ENCODE results near the gene UQCC3. TPM values are rescaled to one million over a fixed set of nuclear protein-coding genes. Genes with fewer than 3 reads are reported as not detected.

Gene UQCC3, protein sequence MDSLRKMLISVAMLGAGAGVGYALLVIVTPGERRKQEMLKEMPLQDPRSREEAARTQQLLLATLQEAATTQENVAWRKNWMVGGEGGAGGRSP
- total RNA-seq: 1 to 10 TPM; 5.2 to 8.8 (median 7.1) TPM
- 10 to 100 TPM in 1 of 3 donors, 1 to 10 TPM in 2; 6.4 to 16.5 (median 8.6) TPM for polyA plus RNA-seq
- long read RNA-seq, donor 1, transcript UQCC3-201 (2 exons, 1,947 nt): major isoform, 10 of 14 reads
- long read RNA-seq, donor 1, partial matches to known transcripts: 0 of 14 reads
- long read RNA-seq, donor 1, other reads (novel, unspliced or antisense): 4 of 14 reads
- long read RNA-seq, donor 2, transcript UQCC3-201 (2 exons, 1,947 nt): major isoform, 6 of 10 reads
- long read RNA-seq, donor 2, partial matches to known transcripts: 0 of 10 reads
- long read RNA-seq, donor 2, other reads (novel, unspliced or antisense): 4 of 10 reads

DNA sequence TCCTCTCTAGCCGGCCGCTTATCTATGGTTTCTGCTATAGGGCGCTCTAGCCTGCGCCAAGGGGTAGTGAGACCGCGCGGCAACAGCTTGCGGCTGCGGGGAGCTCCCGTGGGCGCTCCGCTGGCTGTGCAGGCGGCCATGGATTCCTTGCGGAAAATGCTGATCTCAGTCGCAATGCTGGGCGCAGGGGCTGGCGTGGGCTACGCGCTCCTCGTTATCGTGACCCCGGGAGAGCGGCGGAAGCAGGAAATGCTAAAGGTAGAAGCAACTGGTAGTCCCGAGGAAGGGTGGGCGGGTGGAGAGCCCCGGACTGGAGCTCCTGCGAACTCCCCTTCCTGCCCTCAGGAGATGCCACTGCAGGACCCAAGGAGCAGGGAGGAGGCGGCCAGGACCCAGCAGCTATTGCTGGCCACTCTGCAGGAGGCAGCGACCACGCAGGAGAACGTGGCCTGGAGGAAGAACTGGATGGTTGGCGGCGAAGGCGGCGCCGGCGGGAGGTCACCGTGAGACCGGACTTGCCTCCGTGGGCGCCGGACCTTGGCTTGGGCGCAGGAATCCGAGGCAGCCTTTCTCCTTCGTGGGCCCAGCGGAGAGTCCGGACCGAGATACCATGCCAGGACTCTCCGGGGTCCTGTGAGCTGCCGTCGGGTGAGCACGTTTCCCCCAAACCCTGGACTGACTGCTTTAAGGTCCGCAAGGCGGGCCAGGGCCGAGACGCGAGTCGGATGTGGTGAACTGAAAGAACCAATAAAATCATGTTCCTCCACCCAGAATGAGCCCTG, at the start of gene UQCC3, which contains the start of gene LBHD1:
TSS of gene UQCC3 (plus strand) at position 66 of the 782 bp plus-strand sequence. CDS start at position 139, 73 bp downstream.
TSS of gene LBHD1 (minus strand) at position 660 of the 782 bp plus-strand sequence. CDS start 2,236 bp downstream, outside the sequence.
- Histone ChIP-seq H3K27ac (peak within 1 kb of the TSS; percentile 87), H3K9me3 (no peaks in the 10 kb centered on the region), H3K36me3 (ENCODE audit: insufficient read depth in 1 of 2, low read depth in 1 of 2) (peaks cover 9 to 51% of the 10 kb centered on the region in 2 donors), H3K4me1 (peaks cover 43% of the 10 kb centered on the region), H3K27me3 (ENCODE audit: insufficient read depth in 3 of 3, low read length in 2 of 3) (no peaks in the 10 kb centered on the region), H3K4me3 (peak within 1 kb of the TSS; percentile 98)
- no peak for TF ChIP-seq CTCF (IDR thresholded peaks at IDR 0.05)
- WGBS, 3 donors: 0% methylated on average over 58 to 59 of the region's 59 CpGs
- ATAC-seq (peak; percentile 78 to 87 (median 84)), DNase-seq (peak; percentile 74 to 85)
- intact Hi-C loops (cut with DNase I): no loop called here

DNA sequence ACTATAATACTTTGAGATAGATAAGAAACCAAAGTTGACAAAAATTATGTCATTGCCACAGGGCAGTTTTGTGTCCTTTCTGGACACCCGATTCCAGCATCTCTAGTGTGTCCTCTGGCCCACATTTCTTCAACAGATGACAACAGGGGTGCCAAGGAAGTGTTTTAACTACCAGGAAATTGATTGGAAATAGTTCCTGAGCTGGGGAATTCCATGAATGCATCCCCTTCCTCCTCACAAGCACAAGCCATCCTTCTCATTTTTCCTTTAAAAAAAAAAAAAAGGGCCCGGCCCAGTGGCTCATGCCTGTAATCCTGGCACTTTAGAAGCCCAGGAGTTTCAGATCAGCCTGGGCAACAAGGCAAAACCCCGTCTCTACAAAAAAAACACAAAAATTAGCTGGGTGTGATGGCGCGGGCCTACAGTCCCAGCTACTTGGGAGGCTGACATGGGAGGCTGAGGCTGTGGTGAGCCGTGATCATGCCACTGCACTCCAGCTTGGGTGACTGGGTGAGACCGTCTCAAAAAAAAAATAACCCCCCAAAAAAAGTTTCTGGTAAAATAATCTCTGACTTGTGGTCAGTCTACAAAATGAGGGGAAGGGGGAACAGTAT, 48.9 kb upstream of the UQCC3 start:
- WGBS, 3 donors: 56 to 71% (median 66%) methylated on average over 7 of the region's 7 CpGs
- peak overlapping the region; percentile 93 for H3K27ac ChIP-seq
- ATAC-seq (no peak), DNase-seq (no peak)
- peaks cover 21% of the 10 kb centered on the region for H3K4me1 ChIP-seq
- intact Hi-C loops (cut with DNase I): no loop called here
- H3K9me3 ChIP-seq: no peaks in the 10 kb centered on the region
- TF ChIP-seq CTCF (IDR thresholded peaks at IDR 0.05): no peak
- H3K27me3 ChIP-seq (ENCODE audit: insufficient read depth in 3 of 3, low read length in 2 of 3): no peaks in the 10 kb centered on the region
- peaks cover 2 to 39% of the 10 kb centered on the region in 2 donors for H3K36me3 ChIP-seq (ENCODE audit: insufficient read depth in 1 of 2, low read depth in 1 of 2)
- H3K4me3 ChIP-seq: peak overlapping the region; percentile 79

DNA sequence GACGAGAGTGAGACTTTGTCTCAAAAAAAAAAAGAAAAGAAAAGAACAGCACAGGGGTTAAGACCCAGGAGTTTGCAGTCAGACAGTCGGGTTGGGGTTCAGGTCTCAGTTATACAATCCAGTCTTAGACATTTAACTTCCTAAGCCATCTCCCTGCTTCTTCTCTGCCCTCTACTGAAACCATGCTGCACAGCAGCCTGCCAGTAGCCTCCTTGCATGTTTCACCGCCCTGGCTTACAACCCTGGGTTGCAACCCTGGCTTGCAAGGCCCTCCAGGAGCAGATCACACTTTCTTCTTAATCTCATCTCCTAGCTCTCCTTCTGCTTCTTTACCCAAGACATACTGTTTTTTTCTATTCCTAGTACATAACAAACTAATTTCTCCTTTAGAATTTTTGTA, 43.8 kb upstream of the UQCC3 start:
- ATAC-seq: no peak
- TF ChIP-seq CTCF (IDR thresholded peaks at IDR 0.05): no peak
- Histone ChIP-seq H3K36me3 (ENCODE audit: insufficient read depth in 1 of 2, low read depth in 1 of 2) (peaks cover 14 to 78% of the 10 kb centered on the region in 2 donors), H3K27ac (no peak overlapping the region), H3K9me3 (no peaks in the 10 kb centered on the region), H3K4me3 (no peak overlapping the region), H3K27me3 (ENCODE audit: insufficient read depth in 3 of 3, low read length in 2 of 3) (no peaks in the 10 kb centered on the region), H3K4me1 (peaks cover under 1% of the 10 kb centered on the region)
- intact Hi-C loops (cut with DNase I): no loop called here
- 82 to 89% (median 88%) methylated on average over 3 of the region's 3 CpGs for WGBS, 3 donors
- DNase-seq: no peak

- ATAC-seq: no peak
- Histone ChIP-seq H3K9me3 (no peaks in the 10 kb centered on the region), H3K27me3 (ENCODE audit: insufficient read depth in 3 of 3, low read length in 2 of 3) (no peaks in the 10 kb centered on the region), H3K27ac (no peak overlapping the region), H3K4me3 (no peak overlapping the region), H3K36me3 (ENCODE audit: insufficient read depth in 1 of 2, low read depth in 1 of 2) (peaks cover 20 to 100% of the 10 kb centered on the region in 2 donors), H3K4me1 (no peaks in the 10 kb centered on the region)
- whole genome bisulfite sequencing, 3 donors: 78 to 87% (median 81%) methylated on average over 6 of the region's 6 CpGs
- no peak for TF ChIP-seq CTCF (IDR thresholded peaks at IDR 0.05)
- intact Hi-C loops (cut with DNase I): no loop called here
- no peak for DNase-seq
Observed at GRCh38 chr11:62632492-62632891, 39.0 kb upstream of the UQCC3 start.

Measured in psoas muscle (tissue), 8 donors.